B cell (primary cell): ENCODE data around the gene LPCAT4. TPM values are rescaled to one million over a fixed set of nuclear protein-coding genes. Genes with fewer than 3 reads are reported as not detected.

Source experiments
- ATAC-seq: fragments of 200-7000 bp; cut with Tn5 transposase; one replicate; pipeline ENCODE4 v1.10.0; 2021; ENCODE audit warnings: low read depth, mild to moderate bottlenecking, moderate number of reproducible peaks, moderate library complexity
- CTCF ChIA-PET: fragments of 350-600 bp; sonication (Branson Sonifier 250); formaldehyde crosslinking; loops from one replicate; lab custom pipeline; 2021; ENCODE audit warnings: antibody characterized with exemption, inconsistent platforms; lab: Charles Lee
- POLR2A ChIA-PET: fragments of 350-600 bp; sonication (Branson Sonifier 250); formaldehyde crosslinking; loops from one replicate; lab custom pipeline; 2021; ENCODE audit warnings: antibody characterized with exemption; lab: Charles Lee
- DNase-seq: peaks from one replicate; pipeline ENCODE4 v3.0.0; 2013
- H2AFZ ChIP-seq: 2 replicates; pipeline ENCODE4 v1.6.1; 2012; ENCODE audit warnings: mild to moderate bottlenecking, low read depth, low read length; ENCODE audit not compliant: insufficient read depth, poor library complexity, severe bottlenecking
- H3K27ac ChIP-seq, 2 donors: 1 replicate in 1 of 2; 2 replicates in 1 of 2; pipeline ENCODE4 v1.5.1; 2012 to 2013; ENCODE audit warnings: low read length in 2 of 2, mild to moderate bottlenecking in 2 of 2, moderate library complexity in 1 of 2
- H3K27me3 ChIP-seq, 4 experiments: fragments of 200-600 bp in 1 of 4; sonication (generic) in 1 of 4; replicated peaks in 1 of 4; 1 replicate in 2 of 4; 2 replicates in 2 of 4; pipeline versions ENCODE4 v1.6.1 to v1.7.0; 2013 to 2016; ENCODE audit warnings: low read length in 3 of 4, mild to moderate bottlenecking in 2 of 4, mixed read lengths in 1 of 4, moderate library complexity in 1 of 4; ENCODE audit not compliant: insufficient read depth in 4 of 4, control insufficient read depth in 3 of 4; ENCODE audit errors: control extremely low read depth in 1 of 4
- H3K36me3 ChIP-seq, 2 experiments: replicated peaks in 1 of 2; 1 replicate in 1 of 2; 2 replicates in 1 of 2; pipeline versions ENCODE4 v1.6.1 to v1.7.1; 2013; ENCODE audit warnings: low read length in 1 of 2; ENCODE audit not compliant: insufficient read depth in 2 of 2, control insufficient read depth in 1 of 2; ENCODE audit errors: control extremely low read depth in 1 of 2, extremely low read depth in 1 of 2
- H3K4me1 ChIP-seq, 2 donors: fragments of 200-600 bp in 1 of 2; sonication (generic) in 1 of 2; 1 replicate in 1 of 2; 2 replicates in 1 of 2; pipeline versions ENCODE4 v1.5.1 to v1.6.1; 2013 to 2017; ENCODE audit warnings: low read length in 2 of 2; ENCODE audit not compliant: control insufficient read depth in 2 of 2, insufficient read depth in 2 of 2
- H3K4me2 ChIP-seq: replicated peaks from 2 replicates; pipeline ENCODE3; 2012; ENCODE audit warnings: mild to moderate bottlenecking, low read depth, low read length; ENCODE audit not compliant: poor library complexity, severe bottlenecking
- H3K4me3 ChIP-seq, 5 experiments: fragments of 200-600 bp in 1 of 5; sonication (generic) in 1 of 5; 1 replicate in 3 of 5; 2 replicates in 2 of 5; pipeline versions ENCODE4 v1.5.1 to v1.7.0; 2011 to 2016; ENCODE audit warnings: low read length in 4 of 5, mild to moderate bottlenecking in 4 of 5, low read depth in 2 of 5, control low read depth in 1 of 5, moderate library complexity in 1 of 5; ENCODE audit not compliant: insufficient read depth in 1 of 5; ENCODE audit errors: control extremely low read depth in 1 of 5, extremely low read depth in 1 of 5
- H3K79me2 ChIP-seq: fragments of 200-600 bp; sonication (generic); one replicate; pipeline ENCODE4 v1.6.0; 2016; ENCODE audit warnings: low read length; ENCODE audit not compliant: control insufficient read depth, insufficient read depth
- H3K9ac ChIP-seq: fragments of 200-600 bp; sonication (generic); 2 replicates; pipeline ENCODE4 v1.6.1; 2017; ENCODE audit warnings: mild to moderate bottlenecking, low read length, moderate library complexity
- H3K9me3 ChIP-seq, 3 donors: one replicate each; pipeline versions ENCODE4 v1.6.1 to v1.7.1; 2013; ENCODE audit warnings: low read length in 2 of 3; ENCODE audit not compliant: control insufficient read depth in 2 of 3, insufficient read depth in 1 of 3; ENCODE audit errors: control extremely low read depth in 1 of 3
- H4K20me1 ChIP-seq: 2 replicates; pipeline ENCODE4 v1.6.0; 2012; ENCODE audit warnings: mild to moderate bottlenecking, low read length; ENCODE audit not compliant: insufficient read depth, control insufficient read depth, poor library complexity, severe bottlenecking
- H3K27ac Mint-ChIP-seq: one replicate; pipeline ENCODE4 v1.8.0; 2021; ENCODE audit warnings: mixed read lengths
- H3K27me3 Mint-ChIP-seq: one replicate; pipeline ENCODE4 v1.8.0; 2021; ENCODE audit warnings: mixed read lengths
- H3K4me1 Mint-ChIP-seq: one replicate; pipeline ENCODE4 v1.8.0; 2021; ENCODE audit warnings: mixed read lengths
- H3K4me3 Mint-ChIP-seq: one replicate; pipeline ENCODE4 v1.8.0; 2021; ENCODE audit warnings: mixed read lengths
- H3K9me3 Mint-ChIP-seq: one replicate; pipeline ENCODE4 v1.8.0; 2022; ENCODE audit warnings: mixed read lengths; ENCODE audit not compliant: insufficient read depth
- CTCF ChIP-seq: fragments of 200-600 bp; IDR thresholded peaks from one replicate; pipeline ENCODE4 v1.8.0; 2022; ENCODE audit warnings: antibody characterized with exemption, mild to moderate bottlenecking
- EZH2 ChIP-seq: IDR thresholded peaks from 2 replicates; pipeline ENCODE4 v1.6.1; 2012; ENCODE audit warnings: borderline replicate concordance, low read depth, mild to moderate bottlenecking, moderate library complexity, low read length; ENCODE audit not compliant: insufficient read depth, poor library complexity, severe bottlenecking
- WGBS: methylation state at CpG from one replicate; pipeline ENCODE4 v1.1.5; 2013; ENCODE audit warnings: missing lambda C conversion rate; ENCODE audit not compliant: insufficient coverage; 5-methylcytosine and 5-hydroxymethylcytosine counted together
- intact Hi-C: fragments of 100-400 bp; cut with micrococcal nuclease; formaldehyde crosslinking; loops from one replicate; pipeline ENCODE4 v1.10.0; 2022
- polyA plus RNA-seq: library from polyadenylated mRNA; depleted of rRNA; stranded (reverse); fragments of >200 nt; gene quantifications from 2 replicates; pipeline ENCODE4 v1.2.3, GENCODE V29; 2012
- total RNA-seq, 2 donors: library from RNA; stranded (reverse); fragments of 120-200 nt in 1 of 2; gene quantifications; 1 replicate in 1 of 2; 2 replicates in 1 of 2; pipeline versions ENCODE4 v1.2.3 to v1.2.4, GENCODE V29; 2013 to 2022

The LPCAT4 gene
- total and polyA plus RNA-seq, 2 donors (not counting 1 experiment from before 2014, with no cell fraction given), result 64.2 to 76.3 TPM

- Mint-ChIP-seq H3K9me3 (no peaks in the 10 kb centered on the region), H3K27me3 (no peaks in the 10 kb centered on the region), H3K4me3 (no peak overlapping the region), H3K27ac (no peak overlapping the region), H3K4me1 (peaks cover 5% of the 10 kb centered on the region)
- intact Hi-C loops, result no loop called here
- Histone ChIP-seq H3K9ac (no peak overlapping the region), H3K79me2 (peaks cover 7% of the 10 kb centered on the region), H2AFZ (no peak overlapping the region), H3K27me3 (no peaks in the 10 kb centered on the region), H3K36me3 (peaks cover 0 to 26% of the 10 kb centered on the region in 2 experiments), H3K27ac (no peak overlapping the region), H3K4me2 (no peak overlapping the region), H3K4me3 (no peak overlapping the region), H4K20me1 (peaks cover 7% of the 10 kb centered on the region), H3K9me3 (no peaks in the 10 kb centered on the region), H3K4me1 (peaks cover 0 to 2% of the 10 kb centered on the region in 2 donors)
- 100% methylated on average over 1 of the region's 1 CpG for WGBS
- CTCF ChIA-PET, result interaction anchor here (1.5 to 1.9 kb wide), 2 partner anchors 8 to 119 kb away, joined by 6 read pairs; no protein-coding TSS in a partner anchor
- ATAC-seq (no peak), DNase-seq (no peak)
- POLR2A ChIA-PET, result no interaction called here
- TF ChIP-seq EZH2 (no peak), CTCF (no peak)
These were observed 6.7 kb downstream of the LPCAT4 start for GRCh38 chr15:34360298-34360697.

- ATAC-seq, result no peak
- intact Hi-C loops, result no loop called here
- CTCF ChIA-PET, result interaction anchor here (1.0 to 1.9 kb wide), 3 partner anchors 9 to 118 kb away, joined by 3 to 6 read pairs (median 6); partner anchors contain the start of genes NOP10 and NUTM1
These were observed 7.6 kb downstream of the LPCAT4 start for GRCh38 chr15:34359416-34359815.

More at GRCh38 chr15:34359416-34359815, 7.6 kb downstream of the LPCAT4 start:
- no peak overlapping the region for H2AFZ ChIP-seq
- H3K4me3 ChIP-seq, result no peak overlapping the region
- no peak overlapping the region for H3K27ac Mint-ChIP-seq
- no peak overlapping the region for H3K9ac ChIP-seq
- WGBS, result 89% methylated on average over 3 of the region's 3 CpGs
- no peak for DNase-seq
- H3K9me3 ChIP-seq, result no peaks in the 10 kb centered on the region
- no peak overlapping the region for H3K27ac ChIP-seq
- no peaks in the 10 kb centered on the region for H3K9me3 Mint-ChIP-seq
- no peaks in the 10 kb centered on the region for H3K27me3 ChIP-seq
- H3K36me3 ChIP-seq, result peaks cover 0 to 26% of the 10 kb centered on the region in 2 experiments
- no peaks in the 10 kb centered on the region for H3K79me2 ChIP-seq
- no peaks in the 10 kb centered on the region for H3K27me3 Mint-ChIP-seq
- TF ChIP-seq EZH2, result no peak
- no peak for TF ChIP-seq CTCF
- no peak overlapping the region for H3K4me2 ChIP-seq
- H4K20me1 ChIP-seq, result no peaks in the 10 kb centered on the region
- H3K4me1 ChIP-seq, result no peaks in the 10 kb centered on the region
- no peaks in the 10 kb centered on the region for H3K4me1 Mint-ChIP-seq
- POLR2A ChIA-PET, result no interaction called here
- no peak overlapping the region for H3K4me3 Mint-ChIP-seq
